ENCODE results near the gene HLCS.
"Not testable (repeated sequence)": the region's sequence is repeated elsewhere in the genome, so short reads cannot be mapped to it uniquely, and the experiment has no call there.

HLCS gene

GRCh38 chr21:36828208-36828607 lies 138.3 kb downstream of the HLCS start:
- DNase-seq (ENCODE audit: insufficient read length, low spot score) (no peak), FAIRE-seq (no peak)
- TF ChIP-seq CTCF (IDR thresholded peaks at IDR 0.05; ENCODE audit: insufficient read depth, missing control alignments): no peak

- no peak for DNase-seq (ENCODE audit: insufficient read length, low spot score)
- no peak for TF ChIP-seq CTCF (IDR thresholded peaks at IDR 0.05; ENCODE audit: insufficient read depth, missing control alignments)
- FAIRE-seq: no peak
Measured at GRCh38 chr21:36825658-36826057, 140.8 kb downstream of the HLCS start.

GRCh38 chr21:36821032-36821299 lies 145.5 kb downstream of the HLCS start:
- FAIRE-seq: no peak
- no peak for TF ChIP-seq CTCF (IDR thresholded peaks at IDR 0.05; ENCODE audit: insufficient read depth, missing control alignments)
- DNase-seq (ENCODE audit: insufficient read length, low spot score): no peak

- DNase-seq (ENCODE audit: insufficient read length, low spot score) (no peak), FAIRE-seq (no peak)
- TF ChIP-seq CTCF (IDR thresholded peaks at IDR 0.05; ENCODE audit: insufficient read depth, missing control alignments): no peak
Measured at GRCh38 chr21:36820176-36821031, 146.1 kb downstream of the HLCS start.

- TF ChIP-seq CTCF (IDR thresholded peaks at IDR 0.05; ENCODE audit: insufficient read depth, missing control alignments): no peak
- FAIRE-seq (no peak), DNase-seq (ENCODE audit: insufficient read length, low spot score) (no peak)
Measured at GRCh38 chr21:36817732-36818450, 148.6 kb downstream of the HLCS start.

- no peak for DNase-seq (ENCODE audit: insufficient read length, low spot score)
- FAIRE-seq: no peak
- TF ChIP-seq CTCF (IDR thresholded peaks at IDR 0.05; ENCODE audit: insufficient read depth, missing control alignments): no peak
Measured at GRCh38 chr21:36816561-36817130, 149.8 kb downstream of the HLCS start.

- not testable (repeated sequence) for DNase-seq (ENCODE audit: insufficient read length, low spot score); FAIRE-seq
Measured at GRCh38 chr21:36816026-36816425, 150.4 kb downstream of the HLCS start.
